Mesenchymal stem cell (in vitro differentiated cells and primary cell): Measurements from ENCODE around the gene LMO2.

Experiments
- DNase-seq: peaks from one replicate; pipeline ENCODE4 v3.0.0-alpha.2; 2013
- H2AFZ ChIP-seq: one replicate; pipeline ENCODE4 v1.6.1; 2013; ENCODE audit warnings: low read depth, mild to moderate bottlenecking, control low read depth, inconsistent platforms, low read length, moderate library complexity
- H2AK5ac ChIP-seq: 2 replicates; pipeline ENCODE4 v1.6.1; 2013; ENCODE audit warnings: low read length, moderate library complexity, mild to moderate bottlenecking, inconsistent platforms; ENCODE audit not compliant: severe bottlenecking
- H2BK120ac ChIP-seq: one replicate; pipeline ENCODE4 v1.6.1; 2013; ENCODE audit warnings: low read depth, mild to moderate bottlenecking, inconsistent platforms, low read length, moderate library complexity
- H2BK12ac ChIP-seq, 2 experiments: one replicate each; pipeline ENCODE4 v1.6.1; 2013; ENCODE audit warnings: inconsistent platforms in 2 of 2, low read length in 2 of 2, mild to moderate bottlenecking in 2 of 2, moderate library complexity in 2 of 2, control low read depth in 1 of 2
- H2BK15ac ChIP-seq: one replicate; pipeline ENCODE4 v1.6.1; 2013; ENCODE audit warnings: mild to moderate bottlenecking, low read depth, inconsistent platforms; ENCODE audit not compliant: poor library complexity, severe bottlenecking
- H2BK5ac ChIP-seq: 2 replicates; pipeline ENCODE4 v1.6.1; 2013; ENCODE audit warnings: low read depth, mild to moderate bottlenecking, low read length, control low read depth, inconsistent platforms; ENCODE audit not compliant: poor library complexity, severe bottlenecking
- H3K14ac ChIP-seq, 2 experiments: one replicate each; pipeline ENCODE4 v1.6.1; 2013; ENCODE audit warnings: inconsistent platforms in 2 of 2, low read length in 2 of 2, control low read depth in 1 of 2, mild to moderate bottlenecking in 1 of 2, moderate library complexity in 1 of 2
- H3K18ac ChIP-seq, 2 experiments: one replicate each; pipeline ENCODE4 v1.6.1; 2013; ENCODE audit warnings: inconsistent platforms in 2 of 2, low read length in 2 of 2, control low read depth in 1 of 2, low read depth in 1 of 2, mild to moderate bottlenecking in 1 of 2
- H3K23ac ChIP-seq, 2 experiments: one replicate each; pipeline ENCODE4 v1.6.1; 2013; ENCODE audit warnings: inconsistent platforms in 2 of 2, low read length in 2 of 2, mild to moderate bottlenecking in 2 of 2, moderate library complexity in 2 of 2, control low read depth in 1 of 2
- H3K27ac ChIP-seq: 2 replicates; pipeline ENCODE4 v1.5.1; 2013; ENCODE audit warnings: mild to moderate bottlenecking, moderate library complexity, low read length, control low read depth, inconsistent platforms; ENCODE audit not compliant: poor library complexity, severe bottlenecking
- H3K27me3 ChIP-seq, 2 experiments: 2 replicates each; pipeline versions ENCODE4 v1.6.1 to v1.7.0; 2013; ENCODE audit warnings: low read length in 2 of 2, mild to moderate bottlenecking in 2 of 2, moderate library complexity in 2 of 2, control low read depth in 1 of 2, inconsistent platforms in 1 of 2; ENCODE audit not compliant: control insufficient read depth in 1 of 2, insufficient read depth in 1 of 2
- H3K36me3 ChIP-seq, 2 experiments: 2 replicates each; pipeline versions ENCODE4 v1.6.1 to v1.7.0; 2013; ENCODE audit warnings: low read length in 2 of 2, control low read depth in 1 of 2, inconsistent platforms in 1 of 2, low read depth in 1 of 2, mild to moderate bottlenecking in 1 of 2; ENCODE audit not compliant: insufficient read depth in 2 of 2, control insufficient read depth in 1 of 2
- H3K4ac ChIP-seq, 2 experiments: one replicate each; pipeline ENCODE4 v1.6.1; 2013; ENCODE audit warnings: inconsistent platforms in 2 of 2, low read length in 2 of 2, mild to moderate bottlenecking in 2 of 2, moderate library complexity in 2 of 2, control low read depth in 1 of 2, low read depth in 1 of 2
- H3K4me1 ChIP-seq: 2 replicates; pipeline ENCODE4 v1.6.1; 2013; ENCODE audit warnings: low read depth, low read length, control low read depth; ENCODE audit not compliant: control insufficient read depth, insufficient read depth
- H3K4me2 ChIP-seq: 2 replicates; pipeline ENCODE4 v1.6.1; 2013; ENCODE audit warnings: low read length, mild to moderate bottlenecking, inconsistent platforms; ENCODE audit not compliant: poor library complexity, severe bottlenecking
- H3K4me3 ChIP-seq, 2 experiments: 2 replicates each; pipeline versions ENCODE4 v1.5.1 to v1.7.0; 2013; ENCODE audit warnings: low read length in 2 of 2, mild to moderate bottlenecking in 2 of 2, control low read depth in 1 of 2, low read depth in 1 of 2; ENCODE audit not compliant: insufficient read depth in 1 of 2
- H3K79me1 ChIP-seq: replicated peaks from 2 replicates; pipeline ENCODE4 v1.6.1; 2013; ENCODE audit warnings: mild to moderate bottlenecking, control low read depth, low read length, inconsistent platforms; ENCODE audit not compliant: poor library complexity, severe bottlenecking
- H3K9ac ChIP-seq: 2 replicates; pipeline ENCODE4 v1.7.0; 2013; ENCODE audit warnings: mild to moderate bottlenecking, low read length, moderate library complexity
- H3K9me3 ChIP-seq: 2 replicates; pipeline ENCODE4 v1.7.0; 2013; ENCODE audit warnings: mild to moderate bottlenecking, low read length; ENCODE audit not compliant: control insufficient read depth
- H4K8ac ChIP-seq: one replicate; pipeline ENCODE4 v1.6.1; 2013; ENCODE audit warnings: inconsistent platforms, mild to moderate bottlenecking, low read length, moderate library complexity
- H4K91ac ChIP-seq: one replicate; pipeline ENCODE4 v1.6.1; 2013; ENCODE audit warnings: mild to moderate bottlenecking, low read length, inconsistent platforms
- WGBS: methylation state at CpG from one replicate; pipeline ENCODE4 v1.1.7; 2013; ENCODE audit warnings: mixed read lengths; 5-methylcytosine and 5-hydroxymethylcytosine counted together

The LMO2 gene

DNA sequence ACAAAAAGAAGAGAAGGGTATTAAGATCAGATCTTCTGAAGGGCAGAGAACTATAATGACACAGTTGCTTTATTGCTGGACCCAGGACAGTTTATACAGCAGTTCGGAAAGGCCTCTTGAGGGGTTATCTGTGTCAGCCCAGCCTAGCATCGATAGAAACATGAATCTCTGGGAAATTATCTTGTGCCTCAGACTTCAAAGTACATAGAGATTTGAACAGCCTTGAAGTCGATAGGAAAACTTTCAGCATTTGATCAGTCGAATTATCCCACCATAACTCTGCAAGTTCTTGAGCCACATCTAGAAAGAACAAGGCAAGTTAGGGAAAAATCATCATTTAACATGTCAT, 2.5 kb upstream of the LMO2 start:
- Histone ChIP-seq H2AK5ac (no peak overlapping the region), H3K79me1 (no peaks in the 10 kb centered on the region), H2BK120ac (no peak overlapping the region), H3K4me2 (no peak overlapping the region), H2AFZ (no peak overlapping the region), H2BK12ac (no peak overlapping the region), H3K18ac (no peak overlapping the region), H3K4me1 (peaks cover 2% of the 10 kb centered on the region), H3K36me3 (no peaks in the 10 kb centered on the region), H2BK5ac (no peak overlapping the region), H3K9me3 (no peaks in the 10 kb centered on the region), H3K23ac (no peak overlapping the region), H3K4me3 (no peak overlapping the region), H4K91ac (no peak overlapping the region), H4K8ac (no peak overlapping the region), H2BK15ac (no peak overlapping the region), H3K9ac (no peak overlapping the region), H3K4ac (no peak overlapping the region), H3K14ac (no peak overlapping the region), H3K27ac (no peak overlapping the region), H3K27me3 (peaks cover 28 to 49% of the 10 kb centered on the region in 2 experiments)
- DNase-seq, result no peak
- 79% methylated on average over 4 of the region's 4 CpGs for WGBS

DNA sequence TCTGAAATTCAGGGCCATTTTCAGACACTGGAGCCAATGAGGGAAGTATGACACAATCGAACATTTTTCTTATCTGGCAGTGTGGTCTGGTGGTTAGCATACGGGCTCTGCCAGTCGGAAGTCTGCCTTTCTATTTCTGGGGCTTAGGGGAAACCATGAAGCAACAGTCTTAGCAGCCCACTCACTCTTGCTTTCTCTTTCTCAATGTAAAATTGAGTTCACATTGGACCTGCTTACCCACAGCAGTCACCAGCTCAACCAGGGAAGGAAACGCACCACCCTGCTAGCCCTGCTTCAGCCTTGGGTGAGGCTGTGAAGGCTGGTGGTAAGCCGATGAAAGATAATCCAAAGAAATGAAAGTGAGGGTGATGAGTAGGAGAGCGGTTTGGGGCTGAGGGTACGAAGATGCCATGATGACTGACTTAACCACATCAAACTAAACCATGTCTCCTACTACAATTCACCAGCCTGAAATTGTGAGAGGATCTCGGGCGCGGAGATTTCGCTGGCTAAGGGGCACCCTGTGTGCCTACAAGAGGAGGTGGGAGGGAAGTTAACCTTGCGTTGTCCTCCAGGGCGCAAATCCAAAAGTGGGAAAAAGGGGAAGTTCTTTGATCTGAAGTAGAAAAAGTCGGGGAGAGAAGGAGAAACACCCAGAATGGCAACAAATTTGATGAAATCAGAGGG, 2.0 kb upstream of the LMO2 start:
- WGBS, result 97% methylated on average over 10 of the region's 14 CpGs

DNA sequence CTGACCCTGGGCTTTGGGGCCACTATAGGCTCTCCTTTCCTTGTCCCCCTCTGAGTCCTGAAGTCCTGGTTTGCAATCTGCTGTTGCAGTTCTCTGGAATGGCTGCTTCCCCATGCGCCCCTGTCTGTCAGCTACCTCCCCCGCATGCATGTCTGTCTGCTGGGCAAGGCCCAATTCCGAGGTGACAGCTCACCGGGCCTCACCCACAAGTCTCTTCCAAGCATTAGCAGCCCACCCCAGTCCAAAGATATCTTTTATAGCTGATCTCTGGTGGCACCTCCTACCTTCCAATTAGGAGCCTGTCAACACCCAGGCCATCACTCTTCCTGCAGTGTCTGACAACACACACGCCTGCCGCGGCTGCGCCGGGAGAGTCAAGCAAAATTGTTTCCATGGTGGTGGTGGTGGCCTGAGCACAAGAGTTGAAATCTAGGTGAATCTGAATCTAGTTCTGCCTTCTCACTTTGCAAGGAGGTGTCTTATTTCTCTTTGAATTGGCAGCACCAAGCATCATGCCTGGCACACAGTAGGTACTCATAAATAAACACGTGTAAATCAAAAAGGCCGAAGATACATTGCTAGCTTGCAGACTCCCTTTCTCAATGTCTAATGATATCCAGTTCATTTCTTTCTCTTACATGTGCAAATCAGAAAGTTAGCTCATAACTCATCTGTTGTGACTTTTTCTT, 1.2 kb upstream of the LMO2 start:
- Histone ChIP-seq H2AFZ (no peak overlapping the region), H3K9ac (no peak overlapping the region), H2BK15ac (no peak overlapping the region), H3K9me3 (no peaks in the 10 kb centered on the region), H3K23ac (no peak overlapping the region), H2BK12ac (no peak overlapping the region), H3K4ac (no peak overlapping the region), H3K27me3 (peaks cover 40 to 62% of the 10 kb centered on the region in 2 experiments), H3K27ac (no peak overlapping the region), H3K36me3 (no peaks in the 10 kb centered on the region), H3K79me1 (no peaks in the 10 kb centered on the region), H2BK120ac (no peak overlapping the region), H3K18ac (no peak overlapping the region), H3K4me1 (peaks cover 2% of the 10 kb centered on the region), H4K8ac (no peak overlapping the region), H2AK5ac (no peak overlapping the region), H3K4me2 (no peak overlapping the region), H2BK5ac (no peak overlapping the region), H4K91ac (no peak overlapping the region), H3K4me3 (no peak overlapping the region), H3K14ac (no peak overlapping the region)
- WGBS, result 95% methylated on average over 11 of the region's 11 CpGs
- DNase-seq, result no peak

More for the DNA sequence above, 2.0 kb upstream of the LMO2 start:
- no peak overlapping the region for H4K91ac ChIP-seq
- H3K23ac ChIP-seq, result no peak overlapping the region
- peaks cover 33 to 54% of the 10 kb centered on the region in 2 experiments for H3K27me3 ChIP-seq
- no peak overlapping the region for H2BK5ac ChIP-seq
- no peak overlapping the region for H3K4me3 ChIP-seq
- H3K14ac ChIP-seq, result no peak overlapping the region
- H3K9ac ChIP-seq, result no peak overlapping the region
- no peak overlapping the region for H2BK15ac ChIP-seq
- no peaks in the 10 kb centered on the region for H3K9me3 ChIP-seq
- H3K79me1 ChIP-seq, result no peaks in the 10 kb centered on the region
- H2BK12ac ChIP-seq, result no peak overlapping the region
- no peak overlapping the region for H3K4me2 ChIP-seq
- no peak overlapping the region for H2AK5ac ChIP-seq
- DNase-seq, result peak; percentile 10
- no peaks in the 10 kb centered on the region for H3K36me3 ChIP-seq
- no peak overlapping the region for H4K8ac ChIP-seq
- no peak overlapping the region for H3K4ac ChIP-seq
- H2BK120ac ChIP-seq, result no peak overlapping the region
- H2AFZ ChIP-seq, result no peak overlapping the region
- no peak overlapping the region for H3K18ac ChIP-seq
- no peak overlapping the region for H3K27ac ChIP-seq
- peaks cover 2% of the 10 kb centered on the region for H3K4me1 ChIP-seq

DNA sequence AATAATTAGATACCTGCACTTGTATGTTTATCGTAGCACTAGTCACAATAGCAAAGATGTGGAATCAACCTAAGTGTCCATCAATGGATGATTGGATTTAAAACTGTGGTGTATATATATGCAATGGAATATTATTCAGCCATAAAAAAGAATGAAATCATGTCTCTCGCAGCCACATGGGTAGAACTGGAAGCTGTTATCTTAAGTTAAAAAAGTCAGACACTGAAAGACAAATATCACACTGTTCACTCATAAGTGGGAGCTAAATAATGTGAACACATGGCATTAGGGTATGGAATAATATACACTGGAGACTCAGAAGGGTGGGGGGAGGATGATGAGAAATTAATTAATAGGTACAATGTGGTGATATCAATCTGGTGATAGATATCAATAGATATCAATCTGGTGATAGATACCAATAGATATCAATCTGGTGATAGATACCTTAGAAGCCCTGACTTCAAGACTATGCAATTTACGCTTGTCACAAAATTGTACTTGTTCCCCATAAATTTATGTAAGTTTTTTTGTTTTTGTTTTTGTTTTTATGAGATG, 2.0 kb downstream of the LMO2 start:
- Histone ChIP-seq H3K36me3 (no peaks in the 10 kb centered on the region), H3K27ac (no peak overlapping the region), H3K23ac (no peak overlapping the region), H3K4me3 (no peak overlapping the region), H3K18ac (no peak overlapping the region), H3K9ac (no peak overlapping the region), H2AFZ (no peak overlapping the region), H3K4me1 (peaks cover 2% of the 10 kb centered on the region), H3K9me3 (no peaks in the 10 kb centered on the region), H4K8ac (no peak overlapping the region), H2BK15ac (no peak overlapping the region), H2BK5ac (no peak overlapping the region), H3K4ac (no peak overlapping the region), H4K91ac (no peak overlapping the region), H3K27me3 (peaks cover 47 to 83% of the 10 kb centered on the region in 2 experiments), H2BK12ac (no peak overlapping the region), H3K4me2 (no peak overlapping the region), H3K14ac (no peak overlapping the region), H3K79me1 (no peaks in the 10 kb centered on the region), H2BK120ac (no peak overlapping the region), H2AK5ac (no peak overlapping the region)
- 92% methylated on average over 2 of the region's 3 CpGs for WGBS
- DNase-seq, result no peak
